HG02885 (cell line): Measurements from ENCODE around the gene PHYKPL.

Experiments used
- ATAC-seq: cut with Tn5 transposase; IDR thresholded peaks from one replicate; pipeline ENCODE4 v1.9.1; 2021; ENCODE audit warnings: mild to moderate bottlenecking; ENCODE audit not compliant: unreplicated experiment, poor library complexity

Gene PHYKPL

DNA sequence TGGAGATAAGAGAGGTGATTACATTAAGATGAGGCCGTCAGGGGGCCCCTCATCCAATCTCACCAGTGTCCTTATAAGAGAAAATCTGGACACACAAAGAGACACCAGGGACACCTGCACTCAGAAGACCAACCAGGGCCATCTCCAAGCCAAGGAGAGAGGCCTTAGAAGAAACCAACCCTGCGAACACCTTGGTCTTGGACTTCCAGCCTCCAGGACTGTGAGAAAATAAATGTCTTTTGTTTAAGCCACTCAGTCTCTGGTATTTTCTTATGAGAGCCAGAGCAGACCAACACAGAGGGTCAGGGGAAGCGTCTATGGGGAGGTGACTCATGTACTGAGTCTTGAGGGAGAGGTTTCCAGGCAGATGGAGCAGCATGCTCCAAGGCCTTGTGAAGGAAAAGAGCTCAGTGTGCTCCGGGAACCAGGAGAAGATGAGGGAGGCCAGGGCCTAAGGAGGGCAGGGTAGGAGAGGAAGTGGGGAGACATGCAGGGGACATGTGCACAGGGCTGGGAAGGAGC, 5.4 kb downstream of the PHYKPL start:
- no peak for ATAC-seq

DNA sequence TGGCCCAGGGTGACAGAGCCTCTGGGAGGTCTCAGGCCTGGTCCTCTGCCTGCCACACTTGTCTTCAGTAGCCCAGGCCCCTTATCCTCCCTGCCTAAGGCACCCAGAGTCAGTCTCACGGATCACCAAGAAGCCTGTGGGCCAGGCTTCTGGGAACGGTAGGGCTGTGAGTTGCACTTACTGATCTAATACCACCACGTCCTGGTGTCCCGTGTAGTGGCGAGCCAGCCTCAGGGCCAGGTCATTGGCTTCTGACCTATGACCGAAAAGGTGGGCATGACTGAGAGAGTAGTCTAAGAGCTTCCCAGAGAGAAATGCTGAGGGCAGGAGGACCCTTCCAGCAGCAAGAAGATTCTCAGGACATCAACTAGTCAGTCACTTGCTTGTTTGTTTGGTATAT, 7.4 kb downstream of the PHYKPL start:
- ATAC-seq = no peak

DNA sequence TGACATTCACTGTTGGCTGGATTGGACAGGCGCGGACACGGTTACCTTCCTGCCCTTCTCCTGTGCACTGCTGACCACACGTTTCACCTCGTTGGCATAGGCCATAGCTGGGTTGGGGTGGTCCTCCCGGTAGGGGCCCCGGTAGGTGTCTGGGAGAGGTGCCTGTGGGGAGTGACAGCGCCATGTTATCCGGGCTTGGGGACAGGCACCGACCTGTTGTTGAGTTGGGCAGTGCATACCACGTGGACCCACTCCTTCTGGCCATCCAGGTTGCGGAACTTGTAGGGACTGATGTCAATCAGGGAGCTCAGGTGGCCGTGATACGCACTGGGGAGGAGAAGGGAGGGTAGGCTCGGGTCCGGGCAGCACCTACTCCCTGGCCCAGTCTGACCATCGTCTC, 8.2 kb downstream of the PHYKPL start:
- ATAC-seq = no peak

DNA sequence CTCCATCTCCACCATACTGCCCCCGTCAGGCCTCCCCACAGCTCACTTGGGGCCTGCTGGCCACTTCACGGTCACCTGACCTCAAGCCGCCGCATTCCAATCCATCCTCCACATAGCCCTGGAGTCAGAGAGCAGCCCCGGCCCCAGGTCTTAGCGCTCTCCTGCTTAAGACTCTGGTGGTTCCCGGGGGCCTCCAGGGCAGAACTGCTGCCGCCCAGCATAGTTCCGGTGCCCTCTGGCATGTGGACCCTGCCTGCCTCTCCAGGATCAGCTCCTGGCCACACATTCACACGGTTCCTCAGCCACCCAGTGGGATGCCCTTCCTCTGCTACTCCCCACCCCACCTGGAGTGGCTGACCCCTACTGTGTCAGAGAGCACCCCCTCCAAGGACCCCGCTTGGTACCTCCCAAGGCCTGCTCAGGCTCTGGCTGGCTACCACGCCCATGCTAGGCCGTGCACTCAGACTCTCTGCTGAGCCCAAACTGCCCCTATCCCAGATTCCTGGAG, 8.7 kb downstream of the PHYKPL start:
- ATAC-seq = no peak

DNA sequence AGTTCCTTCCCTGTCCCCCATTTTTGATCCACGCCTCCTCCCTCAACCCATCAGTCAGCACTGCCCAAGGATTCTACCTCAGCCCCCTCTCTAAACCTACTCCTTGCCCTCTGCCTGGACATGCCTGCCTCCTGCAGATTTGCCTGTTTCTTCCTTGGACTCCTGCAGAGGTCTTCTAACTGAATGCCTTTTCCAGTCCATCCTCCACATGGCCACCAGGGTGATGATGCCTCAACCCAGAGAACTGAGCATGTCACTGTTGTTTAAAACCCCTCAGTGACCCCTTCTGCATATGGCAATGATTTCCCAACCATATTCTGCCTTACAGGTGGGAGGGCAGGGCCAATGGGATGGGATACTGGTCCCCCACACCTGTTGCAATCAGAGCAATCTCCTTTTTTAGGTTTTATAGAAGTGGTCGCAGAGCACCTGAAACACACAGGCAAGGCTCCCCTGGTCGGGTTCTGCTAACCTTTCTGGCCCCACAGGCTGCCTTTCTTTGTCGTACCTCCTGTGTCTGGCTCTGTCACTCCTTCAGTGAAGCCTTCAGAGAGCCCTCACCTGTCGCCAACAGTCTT, 9.3 kb downstream of the PHYKPL start:
- no peak for ATAC-seq

DNA sequence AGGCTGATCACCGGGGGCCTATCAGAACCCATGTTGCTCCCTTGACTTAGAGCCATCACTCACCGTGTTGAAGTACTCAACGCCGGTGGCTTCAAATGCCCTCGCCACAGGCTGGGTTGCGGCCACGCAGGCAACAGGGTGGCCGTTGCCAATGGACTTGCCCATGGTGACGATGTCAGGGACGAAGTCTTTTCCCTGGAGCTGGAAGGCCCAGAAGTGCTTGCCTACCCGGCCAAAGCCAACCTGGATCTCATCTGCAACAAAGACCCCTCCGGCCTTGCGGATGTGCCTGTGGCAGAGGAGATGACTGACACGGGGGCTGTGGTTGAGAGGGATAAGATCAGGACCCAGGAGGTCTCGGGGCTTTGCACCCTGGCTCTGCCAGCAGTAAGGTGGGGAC, 10.3 kb downstream of the PHYKPL start:
- ATAC-seq = no peak

GRCh38 chr5:178221853-178222252, 10.7 kb downstream of the PHYKPL start:
- no peak for ATAC-seq

DNA sequence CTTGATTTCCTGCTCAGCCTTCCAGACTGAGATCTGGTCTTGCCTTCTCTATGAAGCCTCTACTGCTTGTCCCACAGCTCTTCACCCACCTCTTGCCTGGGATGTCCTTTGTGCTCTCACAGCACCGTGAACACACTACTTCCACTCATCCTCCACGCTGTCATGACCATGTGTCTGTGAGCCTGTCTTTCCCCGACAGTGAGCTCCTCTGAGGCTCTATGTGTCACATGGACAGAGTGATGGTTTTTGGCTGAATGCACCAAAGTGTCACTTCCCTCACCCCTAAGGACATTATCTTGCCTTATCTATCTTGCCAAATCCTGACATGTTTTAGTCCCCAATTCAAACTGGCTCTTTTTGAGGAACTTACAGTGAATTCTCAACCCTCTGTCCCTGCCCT, 11.3 kb downstream of the PHYKPL start:
- ATAC-seq = no peak

- ATAC-seq = no peak
Measured at GRCh38 chr5:178218827-178219226, 13.8 kb downstream of the PHYKPL start.

DNA sequence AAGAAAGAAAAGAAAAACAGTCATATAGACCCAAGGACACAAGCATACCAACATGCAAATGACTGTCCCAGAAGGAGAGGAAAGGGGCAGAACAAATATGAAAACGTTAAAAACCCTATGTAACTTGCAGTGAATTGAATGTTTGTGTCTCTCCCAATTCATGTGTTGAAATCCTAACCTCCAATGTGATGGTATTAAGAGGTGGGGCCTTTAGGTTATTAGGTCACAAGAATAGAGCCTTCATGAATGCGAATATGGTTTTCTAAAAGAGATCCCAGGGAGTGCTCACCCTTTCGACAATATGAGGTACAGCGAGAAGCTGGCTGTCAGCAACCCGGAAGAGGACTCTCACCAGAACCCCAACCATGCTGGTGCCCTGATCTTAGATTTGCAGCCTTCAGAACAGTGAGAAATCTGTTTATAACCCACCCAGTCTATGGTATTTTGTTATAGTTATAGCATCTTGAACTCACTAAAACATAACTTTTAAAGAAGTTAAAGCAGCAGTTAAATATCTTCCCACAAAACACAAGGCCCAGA, 14.3 kb downstream of the PHYKPL start:
- no peak for ATAC-seq

DNA sequence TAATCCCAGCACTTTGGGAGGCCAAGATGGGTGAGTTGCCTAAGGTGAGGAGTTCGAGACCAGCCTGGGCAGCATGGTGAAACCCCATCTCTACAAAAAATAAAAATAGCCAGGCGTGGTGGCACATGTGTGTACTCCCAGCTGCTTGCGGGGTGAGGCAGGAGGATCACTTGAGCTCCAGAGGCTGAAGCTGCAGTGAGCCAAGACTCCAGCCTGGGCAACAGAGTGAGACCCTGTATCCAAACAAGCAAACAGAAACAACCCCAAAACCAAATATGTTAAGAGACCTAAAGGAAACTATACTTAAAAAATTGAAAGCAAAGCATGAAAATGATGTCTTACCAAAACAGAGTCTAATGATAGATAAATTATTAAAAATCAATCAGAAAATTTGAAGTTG, 15.8 kb downstream of the PHYKPL start:
- no peak for ATAC-seq

DNA sequence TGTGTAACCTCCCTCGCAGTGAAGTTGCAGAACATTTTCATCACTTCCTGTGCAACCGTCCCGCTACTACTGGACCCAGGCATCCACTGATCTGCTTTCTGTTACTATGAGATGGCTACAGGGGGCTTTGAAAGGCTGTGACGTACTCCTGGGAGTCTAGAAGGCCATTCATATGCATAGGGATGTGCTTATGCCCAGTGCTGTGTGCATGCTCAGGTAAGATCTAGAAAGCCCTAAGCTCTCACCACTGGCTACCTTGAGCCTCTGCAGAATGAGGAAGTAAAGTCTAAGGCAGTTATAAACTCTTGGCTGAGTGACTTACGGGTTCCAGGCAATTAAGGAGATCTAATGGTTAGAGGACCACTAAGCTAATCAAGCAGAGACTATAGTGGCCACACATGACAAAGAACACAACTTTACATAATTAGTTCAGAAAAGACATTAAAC, 16.5 kb downstream of the PHYKPL start:
- ATAC-seq = no peak

DNA sequence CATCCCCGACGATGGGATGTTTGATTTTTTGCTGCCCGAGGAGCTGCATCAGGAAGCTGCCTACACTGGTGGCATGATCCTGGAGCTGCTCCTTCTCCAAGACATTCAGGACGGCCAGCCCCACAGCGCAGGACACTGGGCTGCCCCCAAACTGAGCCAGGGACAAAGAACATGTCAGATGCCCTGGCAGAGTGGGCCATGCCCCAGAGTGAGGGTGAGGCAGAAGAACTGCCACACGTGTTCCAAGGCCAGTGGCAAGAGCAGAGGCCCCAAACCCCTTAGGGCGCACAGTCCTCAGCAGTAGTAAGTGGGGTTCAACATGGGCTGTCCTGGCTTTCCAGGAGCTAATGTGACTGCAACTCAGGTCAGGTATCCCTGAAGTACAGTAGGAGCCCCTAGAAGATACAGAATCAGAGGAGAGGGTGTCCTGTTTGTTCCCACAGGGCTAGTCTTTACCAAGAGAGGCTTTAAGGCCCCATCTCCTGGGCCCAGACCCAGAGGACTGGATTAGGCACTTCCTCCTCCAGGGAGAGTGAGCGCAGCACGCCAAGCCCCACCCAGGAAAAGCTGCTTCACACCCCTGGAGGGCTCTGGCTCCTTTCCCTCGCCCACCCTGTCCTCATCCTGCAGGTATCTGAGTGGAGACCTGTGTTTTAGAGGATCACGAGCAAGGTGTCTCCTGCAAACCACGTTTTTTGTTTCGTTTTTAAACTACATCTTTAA, 17.2 kb downstream of the PHYKPL start:
- no peak for ATAC-seq

- ATAC-seq = no peak
Measured at GRCh38 chr5:178214160-178214803, 18.3 kb downstream of the PHYKPL start.

DNA sequence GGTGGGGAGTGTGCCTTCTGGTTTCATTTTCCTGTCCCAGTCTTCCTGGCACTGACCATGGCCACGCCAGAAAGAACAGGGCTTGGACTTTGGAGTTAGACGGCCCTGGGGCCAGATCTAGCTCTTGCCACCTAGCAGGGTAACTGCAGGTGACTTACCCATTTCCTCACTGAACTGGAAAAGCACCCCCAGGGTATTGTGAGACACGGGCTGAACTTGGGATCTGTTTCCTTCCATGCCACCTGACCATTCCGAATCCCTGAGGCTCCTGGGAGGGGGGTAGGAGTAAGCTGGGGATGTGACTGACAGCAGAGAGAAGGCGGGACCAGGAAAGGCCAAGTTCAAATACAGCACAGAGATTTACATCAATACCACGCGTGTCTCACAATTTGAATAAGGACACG, 18.9 kb downstream of the PHYKPL start:
- ATAC-seq = no peak

DNA sequence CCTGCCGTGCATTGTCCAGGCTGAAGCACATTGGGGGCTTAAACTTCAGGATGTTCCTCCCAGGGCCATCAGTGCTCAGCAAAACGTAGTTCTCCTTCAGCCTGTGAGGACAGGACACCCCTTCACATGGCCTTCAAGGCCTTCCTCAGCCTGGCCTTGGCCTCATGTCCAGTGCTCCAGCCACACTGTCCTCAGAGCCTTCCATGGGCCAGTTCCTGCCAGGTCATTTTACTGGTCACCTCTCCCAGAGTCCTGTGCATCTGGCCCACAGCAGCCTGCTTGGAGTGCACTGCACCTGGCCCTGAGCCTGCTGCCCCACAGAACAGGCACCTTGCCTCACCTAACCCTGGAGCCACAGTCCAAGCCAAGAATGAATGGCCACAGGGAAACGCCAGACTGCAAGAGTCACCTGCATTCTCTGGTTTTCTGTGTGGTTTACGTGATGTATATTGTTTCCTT, 19.6 kb downstream of the PHYKPL start:
- no peak for ATAC-seq

- ATAC-seq = no peak
Measured at GRCh38 chr5:178212241-178213002, 20.2 kb downstream of the PHYKPL start.

GRCh38 chr5:178211095-178212048, 21.2 kb downstream of the PHYKPL start:
- ATAC-seq = no peak

DNA sequence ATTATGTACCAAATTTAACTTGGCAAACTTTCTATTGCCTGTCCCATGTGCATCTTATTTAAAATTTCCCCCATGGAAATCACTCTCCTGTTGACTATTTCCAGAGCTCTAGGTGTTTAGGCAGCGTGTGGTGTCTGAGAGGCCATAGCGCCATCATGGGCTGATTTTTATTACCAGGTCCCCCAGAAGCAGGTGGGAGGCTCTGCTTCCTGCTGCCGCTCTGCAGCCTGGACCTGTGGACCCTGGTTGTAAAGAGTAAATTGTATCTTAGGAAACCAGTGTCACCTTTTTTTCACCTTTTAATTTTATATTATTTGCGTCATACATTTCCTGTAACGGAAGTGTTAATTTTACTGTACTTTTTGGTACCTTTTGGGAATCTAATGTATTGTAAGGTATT, 21.9 kb downstream of the PHYKPL start:
- ATAC-seq = no peak
